Measurements from ENCODE around the gene HHAT.

HHAT gene

DNA sequence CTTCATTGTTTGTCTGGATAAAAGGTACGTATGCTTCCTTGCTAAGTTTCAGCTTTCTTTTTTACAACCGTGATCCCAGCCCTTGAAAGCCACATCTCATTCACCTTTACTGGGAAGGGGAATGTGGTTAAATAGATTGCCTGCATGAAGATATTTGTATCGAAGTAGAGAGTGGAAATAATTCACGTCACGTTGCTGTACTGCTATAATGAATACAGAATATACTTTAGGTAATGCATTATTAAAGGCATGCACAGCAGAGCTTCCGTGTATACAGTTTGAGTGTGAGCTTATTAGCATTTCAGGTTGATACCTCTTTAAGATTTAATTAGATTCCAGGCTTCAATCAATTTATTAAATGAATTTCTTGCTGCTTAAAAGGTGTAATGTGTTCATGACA lies 153.8 kb downstream of the HHAT start:
- in situ Hi-C loops (cut with HindIII; ENCODE audit: low sequenced_read_pairs), result no loop called here
- TF ChIP-seq, protein P1, sequence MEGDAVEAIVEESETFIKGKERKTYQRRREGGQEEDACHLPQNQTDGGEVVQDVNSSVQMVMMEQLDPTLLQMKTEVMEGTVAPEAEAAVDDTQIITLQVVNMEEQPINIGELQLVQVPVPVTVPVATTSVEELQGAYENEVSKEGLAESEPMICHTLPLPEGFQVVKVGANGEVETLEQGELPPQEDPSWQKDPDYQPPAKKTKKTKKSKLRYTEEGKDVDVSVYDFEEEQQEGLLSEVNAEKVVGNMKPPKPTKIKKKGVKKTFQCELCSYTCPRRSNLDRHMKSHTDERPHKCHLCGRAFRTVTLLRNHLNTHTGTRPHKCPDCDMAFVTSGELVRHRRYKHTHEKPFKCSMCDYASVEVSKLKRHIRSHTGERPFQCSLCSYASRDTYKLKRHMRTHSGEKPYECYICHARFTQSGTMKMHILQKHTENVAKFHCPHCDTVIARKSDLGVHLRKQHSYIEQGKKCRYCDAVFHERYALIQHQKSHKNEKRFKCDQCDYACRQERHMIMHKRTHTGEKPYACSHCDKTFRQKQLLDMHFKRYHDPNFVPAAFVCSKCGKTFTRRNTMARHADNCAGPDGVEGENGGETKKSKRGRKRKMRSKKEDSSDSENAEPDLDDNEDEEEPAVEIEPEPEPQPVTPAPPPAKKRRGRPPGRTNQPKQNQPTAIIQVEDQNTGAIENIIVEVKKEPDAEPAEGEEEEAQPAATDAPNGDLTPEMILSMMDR (IDR thresholded peaks at IDR 0.05; ENCODE audit: low read depth, low read length), result no peak
- no peak for DNase-seq (ENCODE audit: low read depth, low spot score)
- H3K4me3 ChIP-seq (ENCODE audit: low read depth, low read length), result no peak overlapping the region

- TF ChIP-seq, protein P1 (IDR thresholded peaks at IDR 0.05; ENCODE audit: low read depth, low read length), result no peak
- no peak for DNase-seq (ENCODE audit: low read depth, low spot score)
- H3K4me3 ChIP-seq (ENCODE audit: low read depth, low read length), result no peak overlapping the region
- in situ Hi-C loops (cut with HindIII; ENCODE audit: low sequenced_read_pairs), result no loop called here
These were observed 154.4 kb downstream of the HHAT start for GRCh38 chr1:210482945-210483617.

- no peak for DNase-seq (ENCODE audit: low read depth, low spot score)
- TF ChIP-seq, protein P1 (IDR thresholded peaks at IDR 0.05; ENCODE audit: low read depth, low read length), result no peak
- no peak overlapping the region for H3K4me3 ChIP-seq (ENCODE audit: low read depth, low read length)
- in situ Hi-C loops (cut with HindIII; ENCODE audit: low sequenced_read_pairs), result no loop called here
These were observed 155.1 kb downstream of the HHAT start for GRCh38 chr1:210483821-210484220.

GRCh38 chr1:210487021-210487420 lies 158.3 kb downstream of the HHAT start:
- H3K4me3 ChIP-seq (ENCODE audit: low read depth, low read length), result no peak overlapping the region
- no peak for DNase-seq (ENCODE audit: low read depth, low spot score)
- in situ Hi-C loops (cut with HindIII; ENCODE audit: low sequenced_read_pairs), result no loop called here
- TF ChIP-seq, protein P1 (IDR thresholded peaks at IDR 0.05; ENCODE audit: low read depth, low read length), result no peak

DNA sequence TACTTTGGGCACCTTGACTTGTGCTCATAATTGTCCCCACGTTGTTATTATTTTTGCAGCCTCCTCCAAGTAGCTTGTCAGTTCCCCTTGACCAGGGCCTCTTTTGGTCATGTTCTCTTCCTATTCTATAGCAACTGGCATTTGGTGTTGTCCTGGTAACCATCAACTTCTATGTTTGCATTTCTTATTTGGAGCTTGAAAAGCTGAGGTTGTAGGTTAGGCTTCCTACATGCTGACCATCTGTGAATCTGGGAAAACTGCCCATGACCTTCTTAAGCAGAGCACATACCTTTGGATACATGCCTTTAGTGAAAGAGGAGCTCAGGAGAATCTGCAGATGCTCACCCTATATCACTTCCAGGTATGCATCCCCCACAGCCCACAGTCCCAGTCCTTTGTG lies 160.8 kb downstream of the HHAT start:
- in situ Hi-C loops (cut with HindIII; ENCODE audit: low sequenced_read_pairs), result no loop called here

GRCh38 chr1:210490781-210491180 lies 162.1 kb downstream of the HHAT start:
- H3K4me3 ChIP-seq (ENCODE audit: low read depth, low read length), result no peak overlapping the region
- no peak for DNase-seq (ENCODE audit: low read depth, low spot score)
- TF ChIP-seq, protein P1 (IDR thresholded peaks at IDR 0.05; ENCODE audit: low read depth, low read length), result no peak
- in situ Hi-C loops (cut with HindIII; ENCODE audit: low sequenced_read_pairs), result no loop called here

More for the DNA sequence above, 160.8 kb downstream of the HHAT start:
- DNase-seq (ENCODE audit: low read depth, low spot score), result peak; percentile 34
- no peak overlapping the region for H3K4me3 ChIP-seq (ENCODE audit: low read depth, low read length)
- TF ChIP-seq, protein P1 (IDR thresholded peaks at IDR 0.05; ENCODE audit: low read depth, low read length), result no peak
